Stimulated activated CD4-positive, alpha-beta T cell treated with anti-CD3 and anti-CD28 coated beads, Interleukin-2, amount 100 ng/mL, for 48 hours (primary cell): ENCODE data around the gene NPRL2.
A peak's percentile ranks its signal among the peaks of the same experiment; 100 is the strongest.

ENCODE experiments used
- DNase-seq, 2 donors: peaks; one replicate each; pipeline ENCODE4 v3.0.0-alpha.2; 2020

Gene NPRL2

GRCh38 chr3:50350527-50351322 is at the start of gene NPRL2, which contains the start of gene CYB561D2:
NPRL2 (minus strand) TSS chr3:50350775; CDS start chr3:50350652, 123 bp downstream.
CYB561D2 (plus strand) TSS chr3:50350862; CDS start chr3:50351434, 572 bp downstream.
- DNase-seq = peak; percentile 97 to 99

- no peak for DNase-seq
Observed at GRCh38 chr3:50396502-50396901, 45.9 kb upstream of the NPRL2 start.

GRCh38 chr3:50395070-50395860 is 44.7 kb upstream of the NPRL2 start:
- no peak for DNase-seq

- DNase-seq = no peak
Observed at GRCh38 chr3:50393061-50393460, 42.5 kb upstream of the NPRL2 start.

- DNase-seq = no peak
Observed at GRCh38 chr3:50392101-50392715, 41.6 kb upstream of the NPRL2 start.

GRCh38 chr3:50390508-50391224 is 40.1 kb upstream of the NPRL2 start:
- DNase-seq = no peak

DNA sequence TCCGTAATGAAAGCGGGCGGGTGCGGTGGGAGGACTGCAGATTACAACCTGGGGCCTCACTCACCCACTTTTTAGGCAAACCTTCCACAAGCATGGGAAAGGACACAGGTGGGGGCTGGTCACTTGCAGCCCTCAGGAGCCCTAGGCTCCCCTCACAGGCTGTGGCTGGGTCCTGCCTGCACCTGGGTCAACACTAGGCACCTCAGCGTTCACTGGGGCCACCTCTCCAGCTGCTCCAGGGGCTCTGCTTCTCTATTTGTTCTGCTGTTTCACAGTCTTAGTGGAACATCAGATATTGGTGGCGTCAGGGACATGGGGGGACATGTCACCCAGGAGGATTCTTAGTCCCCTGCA is 38.8 kb upstream of the NPRL2 start:
- no peak for DNase-seq

GRCh38 chr3:50388720-50389413 is 38.3 kb upstream of the NPRL2 start:
- no peak for DNase-seq

- no peak for DNase-seq
Observed at GRCh38 chr3:50388016-50388719, 37.6 kb upstream of the NPRL2 start.

DNA sequence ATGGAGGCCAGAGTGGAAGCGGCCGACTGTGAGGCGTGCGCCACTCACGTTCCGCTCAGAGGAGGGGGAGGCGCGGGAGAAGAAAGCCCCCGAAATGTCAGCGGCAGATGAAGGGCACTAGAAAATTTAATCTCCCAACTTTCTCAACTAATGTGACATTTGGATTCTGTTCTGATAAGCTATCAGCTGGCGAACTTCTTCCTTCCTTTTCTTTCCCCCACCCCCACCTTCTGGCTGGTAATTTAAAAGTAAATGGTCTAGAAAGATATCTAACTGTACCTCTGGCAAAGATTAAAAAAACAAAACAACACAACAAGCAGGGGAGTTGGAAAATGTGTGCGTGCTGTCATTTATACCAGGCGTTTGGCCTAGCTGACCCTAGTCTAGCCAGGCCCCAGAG is 35.2 kb upstream of the NPRL2 start:
- DNase-seq = no peak

DNA sequence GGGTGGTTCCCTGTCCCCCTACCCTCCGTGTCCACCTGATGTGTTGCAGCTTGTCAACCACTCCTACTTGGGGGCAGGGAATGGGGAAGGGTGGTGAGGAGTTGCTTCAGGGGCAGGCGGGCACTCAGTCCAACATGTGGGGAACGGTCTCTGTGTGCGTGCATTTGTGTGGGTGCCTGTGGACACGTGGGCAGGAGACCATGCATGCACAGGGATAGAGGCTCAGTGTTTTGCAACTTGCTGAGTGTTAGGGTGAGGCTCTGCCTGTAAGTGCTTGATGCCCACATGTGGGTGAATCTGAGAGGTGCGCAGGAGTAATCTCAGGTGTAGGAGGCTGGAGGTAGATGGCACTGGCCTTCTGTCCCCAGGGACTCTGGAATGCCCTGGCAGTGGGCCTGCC is 33.2 kb upstream of the NPRL2 start:
- DNase-seq = no peak

DNA sequence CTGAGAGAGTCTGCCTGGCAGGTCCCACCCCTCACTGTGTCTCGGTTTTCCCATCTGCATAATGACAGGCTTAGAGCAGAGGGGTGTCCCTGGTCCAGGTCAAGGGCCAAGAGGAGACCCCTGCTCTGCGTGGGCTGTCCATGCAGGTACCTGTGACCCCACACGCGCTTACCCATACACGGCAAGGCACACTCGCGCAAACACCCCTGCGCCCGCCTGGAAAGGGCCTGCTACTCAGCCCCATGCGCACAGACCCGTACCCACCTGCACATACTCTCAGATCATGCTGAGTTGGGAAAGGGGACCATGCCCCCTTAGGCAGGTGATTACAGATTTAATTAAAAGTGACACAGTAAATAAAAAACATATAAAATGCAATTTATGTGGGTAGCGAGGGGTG is 32.1 kb upstream of the NPRL2 start:
- no peak for DNase-seq

GRCh38 chr3:50381383-50381782 is 30.8 kb upstream of the NPRL2 start:
- no peak for DNase-seq

DNA sequence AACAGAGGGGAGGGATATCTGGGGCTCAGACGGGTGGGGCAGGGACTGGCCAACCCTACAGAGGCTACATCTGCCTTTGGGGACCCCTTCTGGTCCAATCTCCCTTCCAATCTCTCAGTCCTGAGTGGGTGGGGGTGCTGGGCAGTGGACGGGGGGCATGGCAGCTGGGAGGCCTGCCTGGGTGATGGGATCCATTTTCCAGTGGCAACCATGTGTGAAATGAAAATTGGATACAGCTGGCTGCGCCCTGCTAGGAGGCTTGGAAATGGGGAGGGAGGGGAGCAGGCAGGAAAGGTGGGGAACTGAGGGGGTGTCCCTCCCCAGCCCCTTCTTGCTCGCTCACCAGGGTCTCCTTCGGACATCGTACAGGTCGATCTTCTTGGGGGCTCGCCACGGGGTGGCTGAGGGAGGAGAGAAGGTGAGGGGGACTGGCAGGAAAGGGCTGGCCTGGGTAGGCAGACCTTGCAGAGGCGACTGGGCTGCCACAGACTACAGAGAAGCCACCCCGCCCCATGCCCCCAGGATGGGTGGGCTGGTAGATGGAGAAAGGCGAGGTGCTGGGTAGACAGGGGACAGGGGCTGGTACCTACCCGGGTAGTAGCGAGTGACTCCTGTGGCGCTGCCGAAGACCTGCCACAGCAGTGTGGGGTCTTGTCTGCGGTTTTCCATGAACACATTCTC is 30.0 kb upstream of the NPRL2 start:
- DNase-seq = no peak

DNA sequence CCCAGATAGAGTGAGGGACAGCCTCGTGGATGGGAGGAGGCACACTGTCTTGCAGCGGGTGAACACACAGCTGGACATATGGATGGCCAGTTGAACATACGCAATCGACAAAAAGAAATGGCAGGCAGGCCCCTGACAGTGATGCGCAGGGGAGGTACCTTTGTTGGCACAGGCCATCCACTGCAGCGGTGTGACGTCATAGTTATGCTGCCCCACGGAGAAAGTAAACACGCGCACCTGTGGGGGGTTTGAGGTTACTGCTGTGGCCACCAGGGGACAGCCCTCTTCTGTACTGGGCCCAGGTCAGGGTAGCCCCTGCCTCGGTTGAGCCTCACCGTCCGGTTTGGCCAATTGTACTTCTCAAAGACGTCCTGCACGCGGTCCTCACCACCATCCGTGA is 28.2 kb upstream of the NPRL2 start:
- DNase-seq = no peak

- DNase-seq = no peak
Observed at GRCh38 chr3:50378024-50378423, 27.4 kb upstream of the NPRL2 start.

- DNase-seq = no peak
Observed at GRCh38 chr3:50375258-50375931, 24.8 kb upstream of the NPRL2 start.

GRCh38 chr3:50374363-50375257 is 24.0 kb upstream of the NPRL2 start:
- DNase-seq = no peak
